GM08714 (cell line): Measurements from ENCODE around the gene SRXN1.

Source experiments
- H3K4me3 ChIP-seq: fragments of 200-500 bp; sonication (Bioruptor generic); 2 replicates; pipeline ENCODE4 v1.5.1; 2014; ENCODE audit warnings: mild to moderate bottlenecking, low read length, inconsistent platforms
- ZNF274 ChIP-seq: IDR thresholded peaks from 2 replicates; pipeline ENCODE4 v1.6.1; 2012; ENCODE audit warnings: mild to moderate bottlenecking, low read depth, low read length

SRXN1 gene

DNA sequence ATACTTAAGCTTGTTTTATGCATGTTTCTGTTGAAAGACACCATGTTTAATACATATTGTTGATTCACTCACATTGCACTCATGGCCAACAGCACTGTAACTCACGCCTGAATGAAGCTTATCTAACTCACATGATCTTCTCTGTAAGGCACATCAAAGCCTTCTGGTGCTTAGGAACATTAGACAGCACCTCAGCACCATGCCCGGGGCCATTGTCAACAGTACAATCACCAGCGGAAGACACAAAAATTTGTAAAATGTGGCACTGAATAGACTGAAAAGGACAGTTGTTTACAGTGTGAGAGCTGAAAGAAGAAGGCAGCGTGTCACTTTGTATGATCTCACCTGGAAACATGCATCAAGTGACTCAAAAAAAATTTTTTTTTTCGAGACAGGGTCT, 34.0 kb downstream of the SRXN1 start:
- no peak for TF ChIP-seq ZNF274

DNA sequence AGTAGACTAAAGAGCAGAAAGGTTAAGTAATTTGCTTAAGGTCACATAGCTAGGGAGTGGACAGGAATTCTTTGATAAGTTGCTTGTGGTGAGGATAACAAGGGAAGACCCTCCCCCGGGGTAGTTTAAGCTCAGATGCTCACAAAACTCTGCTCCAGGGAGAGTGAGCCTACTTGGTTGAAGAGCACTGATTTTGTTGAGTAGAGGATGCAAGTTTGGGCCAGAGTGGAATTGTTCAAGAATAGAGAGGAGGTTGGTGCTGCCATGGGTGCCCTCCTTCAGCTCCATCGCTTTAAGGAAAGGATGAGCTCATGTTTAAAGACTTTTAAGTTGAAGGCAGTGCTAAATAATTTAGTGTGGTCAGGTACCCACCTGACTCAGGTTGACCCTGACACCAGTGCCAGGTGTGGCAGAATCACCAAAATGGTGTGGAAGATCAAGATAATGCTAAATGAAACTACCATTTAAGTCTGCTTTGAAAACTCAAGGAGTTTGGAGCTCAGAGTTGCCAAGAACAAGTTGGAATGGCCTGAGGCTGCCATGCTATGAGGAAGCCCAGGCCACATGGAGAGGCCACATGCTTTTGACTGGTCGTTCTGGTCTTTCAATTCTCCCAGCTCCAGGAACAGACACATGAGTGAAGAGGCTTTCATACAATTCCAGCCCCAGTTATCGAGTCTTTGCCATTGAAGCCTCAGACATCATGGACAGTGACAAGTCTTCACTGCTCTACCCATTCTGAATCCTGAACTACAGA, 34.9 kb downstream of the SRXN1 start:
- TF ChIP-seq ZNF274: no peak

More for the DNA sequence above, 34.0 kb downstream of the SRXN1 start:
- H3K4me3 ChIP-seq: no peak overlapping the region

DNA sequence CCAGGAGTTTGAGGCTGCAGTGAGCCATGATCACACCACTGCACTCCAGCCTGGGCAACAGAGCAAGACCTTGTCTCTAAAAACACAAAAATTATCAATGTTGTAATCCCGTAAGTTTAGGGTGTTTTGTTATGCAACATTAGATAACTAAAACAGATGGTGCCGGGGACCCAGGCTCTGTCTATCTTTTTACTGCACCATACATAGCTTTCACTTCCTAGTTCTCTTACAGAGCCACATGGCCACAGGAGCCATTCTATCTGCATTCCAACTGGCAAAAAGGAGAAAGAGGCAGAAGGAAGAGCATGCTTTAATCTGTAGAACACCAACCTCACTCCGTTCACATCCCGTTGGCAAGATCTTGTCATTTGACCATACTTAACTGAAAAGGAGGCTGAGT, 37.5 kb downstream of the SRXN1 start:
- no peak overlapping the region for H3K4me3 ChIP-seq
- TF ChIP-seq ZNF274: no peak

More for the DNA sequence above, 34.9 kb downstream of the SRXN1 start:
- H3K4me3 ChIP-seq: no peak overlapping the region

DNA sequence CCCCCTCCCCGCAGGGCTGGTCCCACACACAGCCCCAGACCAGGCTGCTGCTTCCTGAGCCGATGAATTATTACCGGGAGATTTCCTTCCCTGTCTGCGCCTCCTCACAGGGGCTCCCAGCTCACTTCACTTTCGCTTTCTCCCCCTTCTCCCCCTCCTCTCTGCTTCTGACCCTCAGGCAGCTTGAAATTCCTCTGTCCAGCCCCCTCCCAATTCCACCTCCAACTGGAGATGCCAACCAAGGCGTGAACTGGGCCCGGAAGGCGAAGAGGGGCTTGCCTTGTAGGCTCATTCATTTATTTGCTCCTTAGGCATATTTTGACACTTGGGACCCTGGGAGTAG, 41.2 kb downstream of the SRXN1 start:
- H3K4me3 ChIP-seq: no peak overlapping the region
- TF ChIP-seq ZNF274: no peak

DNA sequence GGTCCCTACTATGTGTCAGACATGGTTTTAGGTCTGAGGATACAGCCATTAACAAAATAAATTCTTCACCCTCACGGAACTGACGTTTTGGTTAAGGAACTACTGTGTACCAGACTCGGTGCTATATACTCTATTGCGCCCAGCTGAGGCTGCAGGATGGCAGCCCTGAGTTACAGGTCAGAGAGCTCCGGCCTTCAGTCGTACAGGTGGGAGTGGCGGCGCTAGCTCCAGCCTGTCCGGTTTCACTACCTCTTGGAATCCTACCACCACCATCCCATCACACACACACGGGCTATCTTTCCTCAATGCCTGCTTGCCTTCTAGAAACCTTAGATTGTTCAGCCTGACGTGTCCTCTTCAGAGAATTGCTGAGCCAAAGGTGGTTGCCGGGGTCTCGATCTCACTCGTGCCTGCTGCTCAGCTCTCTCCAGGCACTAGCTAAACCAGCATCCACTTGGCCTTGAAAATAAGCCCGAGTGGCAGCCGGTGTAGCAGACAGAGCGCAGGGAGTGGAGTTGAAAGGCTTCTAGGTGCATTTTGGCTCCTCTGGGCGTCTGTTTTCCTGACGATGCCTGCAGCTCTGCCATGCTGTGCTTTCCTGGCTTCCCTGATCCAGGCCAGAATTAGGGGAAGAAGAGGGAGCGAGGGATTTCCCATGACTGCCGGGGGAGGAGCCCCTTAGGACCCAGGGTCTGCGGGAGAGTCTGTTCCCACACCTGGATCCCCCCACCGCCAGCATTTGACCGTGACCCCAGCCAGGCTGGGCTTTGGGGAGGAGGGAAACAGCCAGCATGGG, 41.8 kb downstream of the SRXN1 start:
- no peak overlapping the region for H3K4me3 ChIP-seq
- TF ChIP-seq ZNF274: no peak

DNA sequence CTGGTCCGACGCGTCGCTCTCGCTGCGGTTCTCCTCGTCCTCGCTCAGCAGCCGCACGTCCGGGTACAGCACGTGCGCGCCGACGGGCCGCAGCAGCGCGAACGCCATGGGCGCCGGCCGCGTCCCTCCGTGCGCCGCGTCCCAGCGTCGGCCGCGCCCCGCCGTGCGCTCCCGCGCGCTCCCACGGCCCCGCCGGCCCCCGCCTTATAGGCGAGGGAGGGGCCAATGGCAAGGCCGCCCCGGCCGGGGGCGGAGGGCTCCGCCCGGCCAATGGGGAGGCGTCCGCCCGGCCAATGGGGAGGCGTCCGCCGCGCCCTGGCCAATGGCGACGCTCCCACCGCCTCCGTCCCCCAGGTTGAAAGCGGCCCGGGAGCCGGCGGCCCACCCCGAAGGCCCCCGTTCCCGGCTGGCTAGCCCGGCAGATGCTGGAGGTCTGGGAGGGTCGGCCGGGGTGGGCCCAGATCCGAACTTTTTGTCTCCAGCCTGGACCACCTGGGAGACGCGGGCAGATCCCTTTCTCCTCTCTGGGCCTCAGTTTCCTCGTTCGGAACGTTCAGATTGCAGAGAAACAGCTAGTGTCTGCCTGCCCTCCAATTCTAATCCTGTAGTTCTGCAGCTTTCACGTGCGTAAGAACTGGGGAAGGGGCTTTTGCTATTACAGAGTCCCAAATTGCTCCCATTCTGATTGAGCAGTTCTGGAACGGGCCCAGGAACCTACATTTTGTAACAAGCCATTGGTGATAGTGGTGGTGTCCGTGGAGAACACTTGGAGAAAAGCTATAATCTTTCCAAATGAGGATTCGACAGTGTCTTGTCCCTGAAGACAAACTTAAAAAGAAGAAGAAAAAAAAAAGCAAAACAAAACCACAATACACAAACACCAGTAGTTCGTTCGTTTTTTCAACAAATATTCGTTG, 42.6 kb downstream of the SRXN1 start, which contains the start of gene TCF15:
Gene TCF15, minus strand, starts transcription at position 180 of the 917 bp plus-strand sequence. Its CDS starts 72 bp downstream, at position 108.
- H3K4me3 ChIP-seq: no peak within 1 kb of the TSS
- no peak for TF ChIP-seq ZNF274

DNA sequence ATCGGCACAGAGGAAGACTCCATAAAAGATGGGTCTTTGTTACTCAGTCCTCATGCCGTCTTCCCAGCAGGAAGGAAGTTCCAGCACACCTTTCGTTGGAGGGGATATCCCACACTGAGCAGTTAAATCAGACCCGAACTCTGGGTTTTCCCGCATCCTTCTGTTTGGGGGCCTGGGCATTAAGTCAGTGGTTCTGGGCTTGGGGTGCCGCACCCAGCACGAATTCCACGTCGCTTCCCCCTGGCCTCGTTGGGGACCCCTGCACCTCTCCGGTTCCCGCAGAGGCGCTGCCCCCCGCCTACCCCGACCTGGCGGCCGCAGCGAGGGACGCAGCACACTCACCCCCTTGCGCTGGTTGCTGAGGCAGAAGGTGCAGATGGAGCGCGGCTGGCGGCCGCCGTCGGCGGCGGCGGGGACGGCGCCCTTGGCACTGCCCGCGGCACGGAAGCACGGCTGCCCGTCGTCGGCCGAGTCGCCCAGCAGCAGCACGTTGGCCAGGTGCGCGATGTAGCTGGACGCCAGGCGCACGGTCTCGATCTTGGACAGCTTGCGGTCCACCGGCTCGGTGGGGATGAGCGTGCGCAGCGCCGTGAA, 43.5 kb downstream of the SRXN1 start:
- no peak overlapping the region for H3K4me3 ChIP-seq
- TF ChIP-seq ZNF274: no peak

DNA sequence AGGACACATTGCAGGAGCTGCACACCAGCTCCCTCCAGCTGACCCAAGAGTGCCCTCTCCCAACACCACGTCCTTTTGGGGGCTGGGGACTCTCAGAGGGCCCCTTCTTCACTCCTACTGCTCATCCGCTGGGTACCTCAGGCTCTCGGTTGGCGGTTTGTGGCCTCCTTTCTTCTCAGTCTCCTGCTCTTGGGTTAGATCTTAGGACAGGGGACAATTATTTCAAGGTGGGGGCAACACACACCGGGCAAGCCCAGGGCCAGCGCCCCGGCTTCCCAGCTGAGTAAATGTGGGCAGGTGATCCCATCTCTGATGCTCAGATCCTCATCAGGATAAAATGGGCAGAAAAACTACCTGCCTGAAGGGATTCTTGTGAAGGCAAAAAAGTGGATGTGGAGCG, 44.0 kb downstream of the SRXN1 start:
- no peak for TF ChIP-seq ZNF274
- H3K4me3 ChIP-seq: no peak overlapping the region

DNA sequence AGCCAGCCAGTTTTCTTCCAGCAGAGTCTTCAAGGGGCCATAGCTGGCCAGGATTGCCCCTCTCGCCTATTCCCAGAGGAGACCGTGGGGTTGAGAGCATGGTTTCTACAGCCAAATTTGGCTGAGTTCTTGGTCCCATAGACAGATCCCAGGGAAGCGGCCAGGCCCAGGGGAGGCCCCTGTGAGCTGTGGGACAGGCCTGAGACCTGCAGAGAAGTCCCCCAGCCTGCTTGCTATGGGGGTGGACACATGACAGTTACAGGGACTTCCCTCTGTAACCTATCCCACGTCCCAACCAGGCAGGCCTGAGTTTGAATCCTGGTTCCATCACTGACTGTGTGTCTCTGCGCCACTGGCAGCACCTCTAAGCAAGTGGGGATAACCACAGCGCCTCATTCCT, 45.5 kb downstream of the SRXN1 start:
- no peak for TF ChIP-seq ZNF274
- H3K4me3 ChIP-seq: no peak overlapping the region

DNA sequence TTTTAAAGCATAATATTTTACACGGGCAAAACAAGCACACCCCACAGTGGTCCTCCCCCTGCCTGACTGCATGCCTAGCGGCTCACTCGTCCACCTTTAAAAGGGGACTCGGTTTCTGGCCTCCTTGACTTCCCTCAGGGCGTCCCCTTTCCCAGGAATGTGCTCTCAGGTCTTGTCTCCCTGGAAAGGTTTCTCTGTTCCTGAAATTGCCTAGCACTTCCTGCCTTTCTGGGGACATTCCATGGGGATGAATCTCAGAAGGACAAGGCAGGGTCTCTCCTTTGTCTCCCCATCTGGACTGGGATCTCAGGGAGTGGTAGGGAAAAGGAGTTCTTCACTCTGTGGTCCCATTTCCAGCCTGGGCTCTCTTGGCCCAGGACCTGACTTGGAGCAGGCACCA, 47.8 kb downstream of the SRXN1 start:
- TF ChIP-seq ZNF274: no peak
- no peak overlapping the region for H3K4me3 ChIP-seq

DNA sequence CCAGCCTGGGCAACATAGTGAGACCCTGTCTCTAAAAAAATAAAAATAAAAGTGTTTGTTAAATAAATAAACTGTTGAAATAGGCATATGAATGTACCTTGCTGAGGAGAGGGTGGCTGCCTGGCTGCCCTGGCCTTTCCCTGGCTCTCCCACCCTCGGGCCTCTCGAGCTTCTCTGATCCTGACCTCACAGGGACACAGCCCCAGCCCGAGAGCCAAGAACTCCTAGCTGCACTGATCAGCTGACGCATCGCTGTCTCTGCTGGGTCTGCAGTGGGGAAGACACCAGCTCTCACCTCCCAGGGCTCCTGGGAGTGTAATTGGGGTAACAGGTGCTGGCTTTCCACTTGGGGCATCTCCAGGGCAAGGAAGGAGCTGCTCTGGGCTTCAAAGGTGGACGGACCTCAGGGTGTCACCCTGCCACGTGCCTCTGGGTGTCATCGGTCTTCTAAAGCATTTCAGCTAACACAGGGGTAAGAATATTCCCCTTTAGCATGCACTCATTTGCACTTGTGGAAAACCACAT, 49.8 kb downstream of the SRXN1 start:
- TF ChIP-seq ZNF274: no peak
- no peak overlapping the region for H3K4me3 ChIP-seq

DNA sequence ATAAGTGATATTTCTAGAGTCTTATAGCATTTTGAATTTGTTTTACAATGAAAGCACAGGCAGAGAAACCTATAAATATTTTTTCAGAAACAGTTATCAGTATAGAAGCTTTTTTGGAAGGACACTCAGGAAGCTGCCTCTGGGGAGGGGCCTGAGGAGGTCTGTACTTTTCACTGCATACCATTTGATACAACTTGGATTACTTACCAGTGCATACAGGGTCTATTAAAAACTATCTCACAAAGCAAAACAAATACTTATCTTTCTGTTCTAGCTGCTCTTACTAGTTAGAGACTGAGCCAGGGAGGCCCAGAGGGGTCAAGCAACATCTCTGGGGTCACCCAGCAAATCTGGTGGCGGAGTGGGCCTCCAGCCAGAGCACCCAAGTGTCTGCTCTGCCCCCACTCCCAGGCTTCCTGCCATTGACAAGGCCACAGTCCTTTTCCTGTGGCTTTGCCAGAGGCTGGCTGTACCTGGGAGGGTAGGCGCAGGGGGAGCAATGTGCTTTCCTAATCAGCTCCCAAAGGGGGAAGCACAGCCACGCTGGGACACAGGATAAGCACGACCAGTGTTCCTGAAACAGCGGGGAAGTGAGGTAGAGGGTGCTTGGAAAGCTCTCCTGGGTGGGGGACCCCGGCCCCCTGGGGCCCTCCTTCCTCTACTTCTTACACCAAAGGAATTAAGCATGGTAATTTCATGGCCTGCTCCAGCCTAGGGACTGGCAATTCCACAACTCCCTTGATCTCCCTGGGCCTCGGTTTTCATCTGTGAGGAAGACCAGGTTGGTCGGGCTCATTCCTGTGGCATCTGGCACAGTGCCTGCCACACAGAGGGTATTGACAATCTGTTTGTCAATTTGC, 50.7 kb downstream of the SRXN1 start:
- no peak for TF ChIP-seq ZNF274
- no peak overlapping the region for H3K4me3 ChIP-seq

DNA sequence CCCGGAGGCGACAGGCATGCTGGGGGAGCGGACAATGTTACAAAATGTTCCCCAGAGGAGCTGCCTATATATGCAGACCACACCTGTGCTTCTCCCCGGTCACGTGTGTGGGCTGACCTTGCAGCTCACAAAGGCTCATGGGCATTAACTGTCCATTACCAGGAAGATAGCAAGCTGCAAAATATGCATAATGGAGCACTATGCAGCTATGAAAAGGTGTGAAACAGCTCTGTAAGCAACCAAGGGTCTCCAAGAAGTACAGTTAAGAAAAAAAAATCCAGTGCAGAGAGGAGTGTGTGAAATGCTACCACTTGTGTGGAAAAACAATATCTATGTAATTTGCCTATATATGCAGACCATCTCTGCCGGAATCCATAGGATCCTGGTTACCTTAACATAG, 52.3 kb downstream of the SRXN1 start:
- no peak overlapping the region for H3K4me3 ChIP-seq
- TF ChIP-seq ZNF274: no peak
